NCI-H748 (cell line): Measurements from ENCODE around the gene TECR.
"Not testable (repeated sequence)": the region's sequence is repeated elsewhere in the genome, so short reads cannot be mapped to it uniquely, and the experiment has no call there.

Experiments used
- DNase-seq: peaks from one replicate; lab custom pipeline; 2025; ENCODE audit not compliant: unreplicated experiment; lab: John Stamatoyannopoulos, UW

The TECR gene

GRCh38 chr19:14529254-14530004 is at the start of gene TECR:
TSS of gene TECR (plus strand) at chr19:14529594. CDS start at chr19:14529697, 103 bp downstream.
- DNase-seq = peak; percentile 98

GRCh38 chr19:14479975-14480699 is 49.3 kb upstream of the TECR start:
- DNase-seq = peak; percentile 18

- no peak for DNase-seq
These were observed 48.7 kb upstream of the TECR start for GRCh38 chr19:14480700-14481079.

- DNase-seq = no peak
These were observed 47.0 kb upstream of the TECR start for GRCh38 chr19:14482172-14482941.

GRCh38 chr19:14487370-14488125 is 41.8 kb upstream of the TECR start:
- DNase-seq = no peak

GRCh38 chr19:14492756-14493337 is 36.5 kb upstream of the TECR start:
- no peak for DNase-seq

- DNase-seq = no peak
These were observed 35.0 kb upstream of the TECR start for GRCh38 chr19:14494411-14494810.

- DNase-seq = no peak
These were observed 34.3 kb upstream of the TECR start for GRCh38 chr19:14494910-14495671.

GRCh38 chr19:14495672-14496028 is 33.7 kb upstream of the TECR start:
- peak; percentile 30 for DNase-seq

GRCh38 chr19:14496029-14496833 is 33.2 kb upstream of the TECR start, which contains the start of gene GIPC1:
TSS of gene GIPC1 (minus strand) at chr19:14496127. CDS start at chr19:14482976, 13,151 bp downstream.
- peak; percentile 96 for DNase-seq

GRCh38 chr19:14496834-14497227 is 32.6 kb upstream of the TECR start:
- no peak for DNase-seq

GRCh38 chr19:14497228-14497921 is 32.0 kb upstream of the TECR start:
- no peak for DNase-seq

GRCh38 chr19:14502334-14503092 is 26.9 kb upstream of the TECR start:
- DNase-seq = peak; percentile 17

- no peak for DNase-seq
These were observed 26.1 kb upstream of the TECR start for GRCh38 chr19:14503285-14503684.

- not testable (repeated sequence) for DNase-seq
These were observed 24.8 kb upstream of the TECR start for GRCh38 chr19:14504575-14504974.

GRCh38 chr19:14505488-14506239 is 23.7 kb upstream of the TECR start:
- DNase-seq = peak; percentile 17
